HFFc6 (cell line): ENCODE data around the gene TMEM87A. TPM values are rescaled to one million over a fixed set of nuclear protein-coding genes. Genes with fewer than 3 reads are reported as not detected.

Experiments
- DNase-seq: peaks from one replicate; pipeline ENCODE4 v3.0.0-alpha.2; 2018
- H3K27ac Mint-ChIP-seq: 2 replicates; pipeline ENCODE4 v1.8.0; 2020; ENCODE audit warnings: mild to moderate bottlenecking, mixed read lengths
- H3K27me3 Mint-ChIP-seq: 2 replicates; pipeline ENCODE4 v1.8.0; 2021; ENCODE audit warnings: mild to moderate bottlenecking, moderate library complexity, mixed read lengths; ENCODE audit not compliant: insufficient read depth
- H3K36me3 Mint-ChIP-seq: 2 replicates; pipeline ENCODE4 v1.8.0; 2021; ENCODE audit warnings: low read depth, mixed read lengths
- H3K4me1 Mint-ChIP-seq: 2 replicates; pipeline ENCODE4 v1.8.0; 2020; ENCODE audit warnings: low read depth, mixed read lengths
- H3K4me3 Mint-ChIP-seq: 2 replicates; pipeline ENCODE4 v1.8.0; 2020; ENCODE audit warnings: mild to moderate bottlenecking, moderate library complexity, mixed read lengths
- H3K9me3 Mint-ChIP-seq: 2 replicates; pipeline ENCODE4 v1.8.0; 2020; ENCODE audit warnings: mild to moderate bottlenecking, mixed read lengths
- CTCF ChIP-seq: fragments of 200-600 bp; sonication (generic); IDR thresholded peaks from 2 replicates; pipeline ENCODE4 v1.5.0; 2021; ENCODE audit warnings: antibody characterized with exemption, mild to moderate bottlenecking
- total RNA-seq, 6 experiments: library from RNA; stranded (reverse); fragmentation: NEBNext Ultra II Directional; extraction: Animal tissue kit (Norgen Biotek cat#: 25700); gene quantifications; 2 replicates in 1 of 6; 3 replicates in 5 of 6; pipeline ENCODE4 v1.2.3, GENCODE V29; 2021

TMEM87A gene
- total RNA-seq, 6 experiments from 2014 or later = 37.7 to 43.5 (median 40.1) TPM

- peak overlapping the region; percentile 78 for H3K27ac Mint-ChIP-seq
- H3K27me3 Mint-ChIP-seq = no peaks in the 10 kb centered on the region; the same call in 1 of the 2 replicates
- H3K4me3 Mint-ChIP-seq = no peak overlapping the region; the same call in 1 of the 2 replicates
- peaks cover 25% of the 10 kb centered on the region for H3K36me3 Mint-ChIP-seq
- no peak for DNase-seq
- peaks cover 37% of the 10 kb centered on the region for H3K4me1 Mint-ChIP-seq
- TF ChIP-seq CTCF = no peak
- H3K9me3 Mint-ChIP-seq = no peaks in the 10 kb centered on the region
These were observed 11.8 kb upstream of the TMEM87A start for GRCh38 chr15:42285034-42285433.

GRCh38 chr15:42284551-42284950 lies 11.3 kb upstream of the TMEM87A start:
- peaks cover 37% of the 10 kb centered on the region for H3K4me1 Mint-ChIP-seq
- H3K27me3 Mint-ChIP-seq = no peaks in the 10 kb centered on the region; the same call in 1 of the 2 replicates
- no peak overlapping the region for H3K27ac Mint-ChIP-seq
- H3K9me3 Mint-ChIP-seq = no peaks in the 10 kb centered on the region
- DNase-seq = no peak
- no peak overlapping the region for H3K4me3 Mint-ChIP-seq
- no peak for TF ChIP-seq CTCF
- H3K36me3 Mint-ChIP-seq = peaks cover 24% of the 10 kb centered on the region

- H3K36me3 Mint-ChIP-seq = peaks cover 15% of the 10 kb centered on the region
These were observed 10.4 kb upstream of the TMEM87A start for GRCh38 chr15:42283671-42284070.

GRCh38 chr15:42282926-42283325 lies 9.7 kb upstream of the TMEM87A start:
- Mint-ChIP-seq H3K36me3 (peaks cover 14% of the 10 kb centered on the region), H3K4me3 (no peak overlapping the region), H3K4me1 (peaks cover 28% of the 10 kb centered on the region), H3K9me3 (no peaks in the 10 kb centered on the region), H3K27ac (no peak overlapping the region), H3K27me3 (no peaks in the 10 kb centered on the region; the same call in 1 of the 2 replicates)
- TF ChIP-seq CTCF = no peak
- DNase-seq = no peak

More at GRCh38 chr15:42283671-42284070, 10.4 kb upstream of the TMEM87A start:
- Mint-ChIP-seq H3K27me3 (no peaks in the 10 kb centered on the region; the same call in 1 of the 2 replicates), H3K9me3 (no peaks in the 10 kb centered on the region), H3K4me3 (no peak overlapping the region), H3K27ac (no peak overlapping the region), H3K4me1 (peaks cover 28% of the 10 kb centered on the region)
- TF ChIP-seq CTCF = no peak
- DNase-seq = no peak

GRCh38 chr15:42282344-42282743 lies 9.1 kb upstream of the TMEM87A start:
- no peak for TF ChIP-seq CTCF

More at GRCh38 chr15:42282344-42282743, 9.1 kb upstream of the TMEM87A start:
- Mint-ChIP-seq H3K36me3 (peaks cover 14% of the 10 kb centered on the region), H3K9me3 (no peaks in the 10 kb centered on the region), H3K27ac (no peak overlapping the region), H3K27me3 (no peaks in the 10 kb centered on the region; the same call in 1 of the 2 replicates), H3K4me3 (no peak overlapping the region), H3K4me1 (peaks cover 28% of the 10 kb centered on the region)
- DNase-seq = no peak
